Kidney epithelial cell (primary cell): Measurements from ENCODE around the gene MORN5. TPM values are rescaled to one million over a fixed set of nuclear protein-coding genes. Genes with fewer than 3 reads are reported as not detected.

ENCODE experiments used
- DNase-seq: peaks from one replicate; pipeline ENCODE4 v3.0.0-alpha.2; 2010; ENCODE audit warnings: low read depth
- H3K27me3 ChIP-seq: 2 replicates; pipeline ENCODE4 v1.6.0; 2011; ENCODE audit warnings: low read length; ENCODE audit not compliant: control insufficient read depth, insufficient read depth
- H3K36me3 ChIP-seq: 2 replicates; pipeline ENCODE4 v1.5.1; 2011; ENCODE audit warnings: low read length; ENCODE audit not compliant: control insufficient read depth, insufficient read depth
- H3K4me3 ChIP-seq: 2 replicates; pipeline ENCODE4 v1.5.1; 2011; ENCODE audit warnings: low read depth, mild to moderate bottlenecking, control low read depth, low read length
- CTCF ChIP-seq: IDR thresholded peaks from 2 replicates; pipeline ENCODE4 v1.5.1; 2011; ENCODE audit warnings: mild to moderate bottlenecking, moderate library complexity, low read length, control low read depth, inconsistent platforms; ENCODE audit not compliant: insufficient read depth, poor library complexity, severe bottlenecking
- total RNA-seq: library from RNA; depleted of rRNA; stranded (reverse); fragments of >200 nt; gene quantifications from 2 replicates; pipeline ENCODE4 v1.2.3, GENCODE V29; 2015

Gene MORN5
- total RNA-seq, 1 donor from 2014 or later = not detected

GRCh38 chr9:122119721-122120120 lies 40.0 kb upstream of the MORN5 start:
- Histone ChIP-seq H3K27me3 (peaks cover 2% of the 10 kb centered on the region), H3K4me3 (no peak overlapping the region), H3K36me3 (no peaks in the 10 kb centered on the region)
- TF ChIP-seq CTCF = no peak
- DNase-seq = no peak

DNA sequence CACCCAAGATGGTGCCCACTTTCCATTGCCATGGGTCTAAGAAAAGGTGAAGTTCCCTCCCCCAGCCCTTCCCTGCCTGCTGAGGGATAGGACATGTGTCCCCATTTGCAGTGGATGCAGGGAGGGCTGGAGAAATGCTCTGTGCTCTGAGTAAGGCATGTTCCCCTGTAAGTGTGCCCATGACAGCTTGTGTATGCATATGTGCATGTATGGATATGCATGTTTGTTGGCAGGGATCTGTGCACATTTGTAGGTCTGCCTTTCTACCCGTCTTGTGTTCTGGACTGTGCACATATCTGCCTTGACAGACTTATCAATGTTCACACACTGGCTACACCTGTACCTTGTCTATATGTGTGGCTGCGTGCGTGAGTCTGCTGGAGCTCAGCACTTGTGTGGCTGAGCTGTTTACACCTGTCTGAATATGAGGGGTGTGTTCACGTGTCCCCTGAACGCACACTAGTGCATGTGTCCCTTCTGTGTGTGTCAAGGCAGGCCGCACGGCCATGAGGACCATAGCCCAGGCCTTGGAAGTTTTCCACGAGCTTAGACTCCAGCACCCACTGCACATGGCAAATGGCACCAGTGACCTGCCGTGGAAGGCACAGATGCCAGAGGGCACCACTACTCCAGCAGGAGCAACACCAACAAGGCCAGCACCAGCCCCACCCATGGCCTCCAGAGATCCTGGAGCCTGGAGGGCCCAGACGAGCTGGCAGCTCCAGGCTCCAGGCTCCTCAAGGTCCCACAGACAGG lies 39.2 kb upstream of the MORN5 start:
- TF ChIP-seq CTCF = no peak
- Histone ChIP-seq H3K27me3 (peaks cover 2% of the 10 kb centered on the region), H3K36me3 (no peaks in the 10 kb centered on the region), H3K4me3 (no peak overlapping the region)
- DNase-seq = no peak

- no peak overlapping the region for H3K4me3 ChIP-seq
- TF ChIP-seq CTCF = no peak
- peaks cover 5% of the 10 kb centered on the region for H3K27me3 ChIP-seq
- H3K36me3 ChIP-seq = no peaks in the 10 kb centered on the region
- DNase-seq = no peak
Measured at GRCh38 chr9:122121391-122121790, 38.3 kb upstream of the MORN5 start.

DNA sequence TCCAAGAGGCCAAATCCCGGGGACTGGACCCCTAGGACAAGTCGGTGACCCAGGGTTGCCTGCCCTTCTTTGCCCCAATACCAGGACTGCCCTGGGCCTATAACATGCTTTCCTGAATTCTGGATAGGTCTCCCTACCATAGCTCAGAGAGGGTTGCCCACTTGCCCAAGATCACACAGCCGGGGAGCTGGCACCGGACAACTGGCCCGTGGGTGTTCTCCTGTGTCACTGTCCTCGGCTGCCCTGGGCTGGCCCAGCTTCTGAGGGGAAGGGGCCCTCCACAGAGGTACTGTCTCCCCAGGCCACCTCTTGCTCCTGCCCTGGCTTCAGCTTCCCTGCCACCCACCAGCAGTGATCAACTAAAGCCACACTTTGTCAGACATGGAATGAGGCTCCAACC lies 37.8 kb upstream of the MORN5 start:
- Histone ChIP-seq H3K27me3 (peaks cover 7% of the 10 kb centered on the region), H3K36me3 (no peaks in the 10 kb centered on the region), H3K4me3 (no peak overlapping the region)
- no peak for DNase-seq
- TF ChIP-seq CTCF = no peak

- DNase-seq = no peak
- no peak for TF ChIP-seq CTCF
- no peak overlapping the region for H3K4me3 ChIP-seq
Measured at GRCh38 chr9:122122468-122122867, 37.2 kb upstream of the MORN5 start.

More at GRCh38 chr9:122122468-122122867, 37.2 kb upstream of the MORN5 start:
- Histone ChIP-seq H3K36me3 (no peaks in the 10 kb centered on the region), H3K27me3 (peaks cover 7% of the 10 kb centered on the region)
